DOHH2 (cell line): ENCODE measurements around the gene RAVER2.

Experiments used
- EZH2phosphoT487 ChIP-seq: fragments of 200-600 bp; sonication (generic); IDR thresholded peaks from 2 replicates; pipeline ENCODE4 v1.6.1; 2017; ENCODE audit warnings: borderline replicate concordance, mild to moderate bottlenecking, antibody characterized with exemption, low read length, moderate library complexity, mixed read lengths
- TF ChIP-seq, protein P1 (sequence below): fragments of 200-600 bp; sonication (generic); IDR thresholded peaks from one replicate; pipeline ENCODE4 v1.5.1; 2014; ENCODE audit warnings: antibody characterized with exemption, mild to moderate bottlenecking, low read depth, low read length; ENCODE audit not compliant: poor library complexity, severe bottlenecking

DNA sequence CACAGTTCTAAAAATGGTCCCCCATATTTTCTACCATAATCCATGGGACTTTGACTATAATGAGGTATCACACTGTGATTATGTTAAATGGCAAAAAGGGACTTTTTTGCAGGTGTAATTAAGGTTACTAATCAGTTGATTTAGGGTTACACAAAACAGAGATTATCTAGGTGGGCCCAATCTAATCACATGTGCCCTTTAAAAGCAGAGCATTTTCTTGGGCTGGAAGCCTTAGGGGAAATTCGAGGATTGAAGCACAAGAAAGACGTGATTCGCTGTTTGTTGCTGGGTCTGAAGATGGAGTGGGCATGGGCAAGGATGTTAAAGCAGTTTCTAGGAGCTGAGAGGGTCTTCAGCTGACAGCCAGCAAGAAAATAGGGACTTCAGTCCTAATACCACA lies 13.4 kb downstream of the RAVER2 start:
- TF ChIP-seq, protein P1, sequence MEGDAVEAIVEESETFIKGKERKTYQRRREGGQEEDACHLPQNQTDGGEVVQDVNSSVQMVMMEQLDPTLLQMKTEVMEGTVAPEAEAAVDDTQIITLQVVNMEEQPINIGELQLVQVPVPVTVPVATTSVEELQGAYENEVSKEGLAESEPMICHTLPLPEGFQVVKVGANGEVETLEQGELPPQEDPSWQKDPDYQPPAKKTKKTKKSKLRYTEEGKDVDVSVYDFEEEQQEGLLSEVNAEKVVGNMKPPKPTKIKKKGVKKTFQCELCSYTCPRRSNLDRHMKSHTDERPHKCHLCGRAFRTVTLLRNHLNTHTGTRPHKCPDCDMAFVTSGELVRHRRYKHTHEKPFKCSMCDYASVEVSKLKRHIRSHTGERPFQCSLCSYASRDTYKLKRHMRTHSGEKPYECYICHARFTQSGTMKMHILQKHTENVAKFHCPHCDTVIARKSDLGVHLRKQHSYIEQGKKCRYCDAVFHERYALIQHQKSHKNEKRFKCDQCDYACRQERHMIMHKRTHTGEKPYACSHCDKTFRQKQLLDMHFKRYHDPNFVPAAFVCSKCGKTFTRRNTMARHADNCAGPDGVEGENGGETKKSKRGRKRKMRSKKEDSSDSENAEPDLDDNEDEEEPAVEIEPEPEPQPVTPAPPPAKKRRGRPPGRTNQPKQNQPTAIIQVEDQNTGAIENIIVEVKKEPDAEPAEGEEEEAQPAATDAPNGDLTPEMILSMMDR, result no peak
- no peak for TF ChIP-seq EZH2phosphoT487
